Measurements from ENCODE around the gene FXYD2. TPM values are rescaled to one million over a fixed set of nuclear protein-coding genes. Genes with fewer than 3 reads are reported as not detected.

The FXYD2 gene
- total RNA-seq, 1 experiment from 2014 or later = 1.4 TPM

- TF ChIP-seq CTCF (IDR thresholded peaks at IDR 0.05) = no peak
- no peak for TF ChIP-seq MAX (CRISPR knock-in tag; IDR thresholded peaks at IDR 0.05)
Observed at GRCh38 chr11:117774553-117774952, 50.0 kb downstream of the FXYD2 start (continued).

- Mint-ChIP-seq H3K4me3 (no peak overlapping the region), H3K27me3 (ENCODE audit: low read depth) (no peaks in the 10 kb centered on the region), H3K36me3 (no peaks in the 10 kb centered on the region), H3K9me3 (no peaks in the 10 kb centered on the region), H3K27ac (no peak overlapping the region), H3K4me1 (no peaks in the 10 kb centered on the region)
- ChIA-PET POLR2A (no interaction called here), CTCF (interaction anchor here (0.7 to 1.9 kb wide), 2 partner anchors 35 to 346 kb away, joined by 3 to 4 read pairs; no protein-coding TSS in a partner anchor)
- DNase-seq (ENCODE audit: low spot score) (no peak), ATAC-seq (no peak)
- TF ChIP-seq AR (CRISPR knock-in tag; IDR thresholded peaks at IDR 0.05) (no peak), IRF2 (CRISPR knock-in tag; IDR thresholded peaks at IDR 0.05; ENCODE audit: borderline replicate concordance, low read depth) (no peak), MLX (CRISPR knock-in tag; IDR thresholded peaks at IDR 0.05) (no peak), MXD4 (CRISPR knock-in tag; IDR thresholded peaks at IDR 0.05; ENCODE audit: borderline replicate concordance) (no peak), ZNF138 (CRISPR knock-in tag; conservative IDR thresholded peaks at IDR 0.05) (no peak), ZNF416 (CRISPR knock-in tag; IDR thresholded peaks at IDR 0.05) (no peak), ZBTB43 (CRISPR knock-in tag; IDR thresholded peaks at IDR 0.05) (no peak), USF1 (CRISPR knock-in tag; IDR thresholded peaks at IDR 0.05) (no peak), USF2 (CRISPR knock-in tag; IDR thresholded peaks at IDR 0.05) (no peak), ARID4B (CRISPR knock-in tag; IDR thresholded peaks at IDR 0.05; ENCODE audit: borderline replicate concordance) (no peak), CREB1 (CRISPR knock-in tag; IDR thresholded peaks at IDR 0.05) (no peak), MYBL2 (CRISPR knock-in tag; IDR thresholded peaks at IDR 0.05) (no peak), KAT7 (CRISPR knock-in tag; IDR thresholded peaks at IDR 0.05; ENCODE audit: borderline replicate concordance) (no peak), AFF4 (CRISPR knock-in tag; IDR thresholded peaks at IDR 0.05; ENCODE audit: borderline replicate concordance) (no peak)
Observed at GRCh38 chr11:117772360-117772759, 52.2 kb downstream of the FXYD2 start.

Measured in WTC11 (cell line).